T47D (cell line): ENCODE data around the gene TRPC4AP.

Experiments used
- DNase-seq, 2 experiments: peaks; one replicate each; pipeline versions ENCODE4 v3.0.0 to v3.0.0-alpha.2; 2011 to 2012; ENCODE audit warnings: low read depth in 1 of 2, low spot score in 1 of 2
- JUND ChIP-seq: IDR thresholded peaks from 2 replicates; pipeline ENCODE4 v1.6.1; 2012; ENCODE audit warnings: low read depth
- in situ Hi-C: cut with HindIII; loops from 2 replicates; pipeline ENCODE4 v1.10.0; 2016; ENCODE audit warnings: low sequenced_read_pairs, low pct_unique_long_range_greater_than_20kb

The TRPC4AP gene

GRCh38 chr20:35013421-35014411 lies 78.9 kb downstream of the TRPC4AP start:
- no peak for TF ChIP-seq JUND
- DNase-seq = no peak
- in situ Hi-C loops = no loop called here

DNA sequence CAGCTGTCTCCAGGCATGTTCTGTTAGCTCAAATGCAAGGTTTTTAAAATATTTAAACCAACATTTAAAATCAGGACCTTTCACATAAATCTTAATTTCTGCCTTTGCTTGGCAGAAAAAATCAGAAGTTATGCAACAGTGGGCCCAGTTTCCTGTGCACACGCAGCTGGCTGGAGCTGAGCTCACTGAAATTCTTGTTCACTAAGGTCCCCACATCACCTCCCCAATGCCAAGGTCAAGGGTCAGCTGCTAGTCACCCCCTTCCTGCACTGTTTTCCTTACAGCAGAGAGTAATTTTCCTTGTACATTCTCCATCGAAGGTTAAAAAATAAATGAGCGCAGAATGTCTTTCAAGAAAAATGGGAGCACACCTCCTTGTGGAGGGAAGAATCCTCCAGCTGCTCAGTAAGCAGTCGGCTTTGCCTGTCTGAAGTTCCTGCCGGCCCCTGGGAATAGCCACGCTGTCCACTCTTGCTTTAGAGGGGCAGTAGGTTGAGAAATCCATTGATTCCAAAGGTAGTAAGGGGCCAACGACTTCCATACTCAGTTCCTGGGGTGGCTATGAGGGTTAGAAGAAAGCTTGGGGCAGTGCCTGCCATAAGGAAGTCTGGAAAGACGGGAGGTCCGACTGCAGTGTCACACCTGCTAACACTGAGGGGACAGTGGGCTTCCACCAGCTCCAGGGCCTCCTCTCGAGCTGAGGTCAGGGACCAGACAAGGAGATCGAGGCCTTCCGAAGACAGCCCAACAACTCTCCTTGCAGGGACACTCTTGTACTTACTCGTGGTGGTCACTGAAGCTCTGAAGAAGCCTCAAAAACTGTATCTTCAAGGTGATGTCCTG lies 80.2 kb downstream of the TRPC4AP start:
- in situ Hi-C loops = no loop called here
- DNase-seq = no peak
- no peak for TF ChIP-seq JUND

- in situ Hi-C loops = no loop called here
- TF ChIP-seq JUND = no peak
- no peak for DNase-seq
These were observed 80.9 kb downstream of the TRPC4AP start for GRCh38 chr20:35011589-35012226.

- DNase-seq = no peak
- in situ Hi-C loops = no loop called here
- TF ChIP-seq JUND = no peak
These were observed 82.0 kb downstream of the TRPC4AP start for GRCh38 chr20:35010405-35011192.

DNA sequence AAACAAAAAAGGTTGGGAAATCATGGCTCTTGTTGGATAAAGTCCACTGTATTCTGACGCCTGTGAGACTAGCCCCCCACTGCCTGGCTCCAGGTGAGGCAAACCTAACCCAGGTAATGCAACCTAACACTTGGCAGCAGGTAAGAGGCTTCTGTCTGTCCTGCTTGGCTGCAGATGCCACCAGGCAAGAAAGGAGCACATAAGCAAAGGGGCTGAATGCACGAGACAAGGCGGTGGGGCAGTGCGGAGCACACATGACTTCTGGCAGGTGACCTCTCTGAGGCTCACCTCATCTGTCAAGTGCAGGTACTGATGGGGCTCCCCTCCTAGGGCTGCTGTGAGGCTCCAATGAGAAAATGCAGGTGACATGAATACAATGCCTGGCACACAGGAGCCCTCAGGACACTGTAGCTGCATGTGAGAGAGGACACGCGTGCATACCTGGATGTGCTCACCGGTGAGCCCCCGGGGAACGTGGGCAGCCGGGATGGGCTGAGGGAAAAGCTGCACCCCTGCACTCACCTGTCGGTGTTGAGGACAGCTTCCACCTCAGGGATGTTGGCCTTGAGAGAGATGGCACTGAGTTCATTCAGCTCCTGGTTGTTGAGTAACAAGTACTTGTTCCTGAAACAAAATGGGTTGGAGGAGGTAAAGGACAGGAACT lies 82.8 kb downstream of the TRPC4AP start:
- no peak for DNase-seq
- TF ChIP-seq JUND = no peak
- in situ Hi-C loops = no loop called here

DNA sequence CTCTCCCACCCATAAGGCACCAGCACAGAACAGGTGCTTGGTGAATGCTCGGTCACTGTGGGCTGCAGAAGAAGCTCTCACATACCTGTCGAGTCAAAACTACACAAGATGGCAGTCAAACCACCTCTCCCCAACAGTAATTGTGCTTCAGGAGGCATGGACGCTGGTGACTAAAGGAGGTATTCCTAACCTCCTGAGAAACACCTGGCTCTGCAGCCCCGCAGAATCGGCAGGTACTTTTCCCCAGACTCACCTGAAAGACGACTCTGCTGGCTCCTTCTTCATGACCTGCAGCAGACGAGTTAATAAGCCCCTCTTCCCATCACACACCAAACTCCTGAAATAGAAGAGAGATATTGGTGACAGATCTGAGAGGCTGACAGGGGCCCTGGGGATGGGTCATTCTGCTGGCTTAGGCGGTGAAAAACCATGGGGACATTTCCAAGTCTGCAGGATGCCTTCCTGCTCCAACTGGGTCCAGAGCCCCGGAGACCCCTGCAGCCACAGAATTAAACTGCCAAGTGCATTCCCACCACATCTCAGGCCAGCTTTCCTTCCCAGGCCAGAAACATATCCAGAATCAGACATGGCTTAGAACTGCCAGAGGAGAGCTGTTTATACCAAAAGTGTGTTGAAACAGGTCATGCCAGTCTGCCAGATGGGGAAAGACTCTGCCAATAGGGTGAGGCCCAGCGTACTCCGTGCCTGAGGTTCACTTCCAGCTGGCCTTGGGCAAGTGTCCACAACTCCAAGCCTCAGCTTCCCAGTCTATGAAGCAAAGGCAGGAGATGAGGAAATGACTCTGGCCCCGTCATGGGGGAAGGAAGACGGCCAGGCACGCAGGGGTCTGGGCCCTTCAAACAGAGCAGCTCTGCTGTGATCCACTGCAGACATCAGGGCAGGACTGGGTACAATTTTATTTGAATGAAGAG lies 83.9 kb downstream of the TRPC4AP start:
- no peak for TF ChIP-seq JUND
- in situ Hi-C loops = no loop called here
- no peak for DNase-seq

DNA sequence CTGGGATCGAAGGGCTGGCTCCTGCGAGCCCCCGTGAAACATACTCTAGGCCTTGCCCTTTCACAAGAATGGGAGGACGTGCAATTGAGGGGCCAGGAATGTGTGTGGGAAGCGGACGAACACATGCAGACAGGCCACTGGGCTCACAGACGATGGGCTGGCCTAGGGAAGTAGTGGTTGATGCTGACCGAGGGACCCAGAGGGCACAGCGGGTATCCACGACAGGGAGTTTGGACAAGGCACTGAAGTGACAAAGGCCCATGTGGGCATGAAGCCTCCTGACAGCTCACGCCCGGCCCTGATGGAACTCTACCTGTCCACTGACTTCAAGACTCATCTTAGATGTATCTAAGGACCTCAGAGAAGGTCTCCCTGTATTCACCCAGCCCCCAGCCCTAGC lies 84.7 kb downstream of the TRPC4AP start:
- DNase-seq = no peak
- no peak for TF ChIP-seq JUND
- in situ Hi-C loops = no loop called here

DNA sequence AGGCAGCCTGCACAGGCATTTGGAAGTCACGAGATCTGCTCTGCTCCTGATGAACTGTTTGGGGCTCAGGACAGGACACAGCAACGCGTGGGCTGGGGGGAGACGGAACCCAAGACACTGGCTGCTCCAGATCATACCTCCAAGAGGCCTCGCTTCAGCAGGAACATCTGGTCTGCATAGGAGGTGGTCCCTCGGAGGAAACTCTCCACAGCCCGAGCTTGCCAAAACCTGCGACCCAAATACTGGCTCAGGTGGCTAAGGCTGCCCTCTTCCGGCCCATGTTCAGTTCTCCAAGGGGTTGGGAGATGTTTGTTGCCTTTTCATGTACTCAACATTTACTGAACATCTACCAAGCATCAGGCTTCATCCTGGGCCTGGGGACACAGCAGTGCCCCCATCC lies 85.2 kb downstream of the TRPC4AP start:
- no peak for TF ChIP-seq JUND
- DNase-seq = no peak
- in situ Hi-C loops = no loop called here

DNA sequence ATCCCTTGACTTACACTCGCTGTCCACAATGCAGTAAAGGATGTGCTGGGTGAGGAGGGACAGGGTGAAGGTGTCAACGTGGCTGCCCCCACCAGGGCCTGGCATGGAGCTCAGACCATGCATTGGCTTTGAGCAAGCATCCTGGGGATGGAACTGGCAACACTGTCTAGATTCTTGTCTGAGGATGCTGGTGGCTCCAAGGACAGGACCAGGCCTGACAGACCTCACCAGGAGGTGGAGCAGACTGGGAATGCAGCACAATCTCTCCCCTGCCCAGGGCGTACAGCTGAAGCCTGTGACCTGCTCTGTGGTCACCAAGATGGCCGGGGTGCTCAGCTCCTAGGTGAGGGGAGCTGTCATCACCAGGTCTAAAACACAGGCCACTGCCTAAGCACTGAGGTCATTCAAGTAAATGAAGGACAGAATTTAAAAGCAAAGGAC lies 86.1 kb downstream of the TRPC4AP start:
- no peak for DNase-seq
- no peak for TF ChIP-seq JUND
- in situ Hi-C loops = no loop called here

DNA sequence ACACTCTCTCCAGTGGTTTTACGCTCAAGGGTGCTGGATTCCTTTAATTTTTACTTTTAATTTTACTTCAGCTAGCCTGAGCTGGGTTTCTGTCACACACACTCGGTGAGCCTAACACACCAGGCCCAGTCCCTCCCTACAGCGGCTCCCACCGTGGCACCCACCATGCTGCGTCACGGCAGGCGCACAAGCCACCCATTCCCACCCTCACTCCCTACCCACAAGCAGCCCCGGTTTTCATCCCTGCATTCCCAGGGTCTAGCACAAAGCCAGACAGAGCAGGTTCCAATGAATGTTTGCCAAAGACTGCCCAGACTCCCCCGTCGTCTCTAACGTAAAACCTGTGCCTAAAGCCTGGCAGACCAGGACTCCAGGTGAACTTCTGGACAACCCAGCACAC lies 86.6 kb downstream of the TRPC4AP start:
- in situ Hi-C loops = no loop called here
- TF ChIP-seq JUND = no peak
- DNase-seq = no peak
